ENCODE data around the gene CDC14B.

DNA sequence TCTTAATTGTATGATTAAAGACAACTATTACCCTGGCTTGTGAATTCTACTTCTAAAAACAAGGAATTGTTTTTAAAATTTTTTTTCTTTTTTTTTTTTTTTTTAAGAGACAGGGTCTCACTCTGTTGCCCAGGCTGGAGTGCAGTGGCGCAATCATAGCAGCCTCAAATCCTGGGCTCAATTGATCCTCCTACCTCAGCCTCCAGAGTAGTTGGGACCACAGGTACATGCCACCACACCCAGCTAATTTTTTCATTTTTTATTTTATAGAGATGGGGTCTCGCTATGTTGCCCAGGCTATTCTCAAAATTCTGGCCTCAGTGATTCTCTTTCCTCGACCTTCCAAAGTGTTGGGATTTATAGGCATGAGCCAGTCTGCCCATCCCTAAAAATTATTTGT, 107.4 kb downstream of the CDC14B start:
- TF ChIP-seq, protein P1, sequence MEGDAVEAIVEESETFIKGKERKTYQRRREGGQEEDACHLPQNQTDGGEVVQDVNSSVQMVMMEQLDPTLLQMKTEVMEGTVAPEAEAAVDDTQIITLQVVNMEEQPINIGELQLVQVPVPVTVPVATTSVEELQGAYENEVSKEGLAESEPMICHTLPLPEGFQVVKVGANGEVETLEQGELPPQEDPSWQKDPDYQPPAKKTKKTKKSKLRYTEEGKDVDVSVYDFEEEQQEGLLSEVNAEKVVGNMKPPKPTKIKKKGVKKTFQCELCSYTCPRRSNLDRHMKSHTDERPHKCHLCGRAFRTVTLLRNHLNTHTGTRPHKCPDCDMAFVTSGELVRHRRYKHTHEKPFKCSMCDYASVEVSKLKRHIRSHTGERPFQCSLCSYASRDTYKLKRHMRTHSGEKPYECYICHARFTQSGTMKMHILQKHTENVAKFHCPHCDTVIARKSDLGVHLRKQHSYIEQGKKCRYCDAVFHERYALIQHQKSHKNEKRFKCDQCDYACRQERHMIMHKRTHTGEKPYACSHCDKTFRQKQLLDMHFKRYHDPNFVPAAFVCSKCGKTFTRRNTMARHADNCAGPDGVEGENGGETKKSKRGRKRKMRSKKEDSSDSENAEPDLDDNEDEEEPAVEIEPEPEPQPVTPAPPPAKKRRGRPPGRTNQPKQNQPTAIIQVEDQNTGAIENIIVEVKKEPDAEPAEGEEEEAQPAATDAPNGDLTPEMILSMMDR (IDR thresholded peaks at IDR 0.05; ENCODE audit: low read length), result no peak
- no peak for TF ChIP-seq EZH2 (optimal IDR thresholded peaks at IDR 0.05; ENCODE audit: low read depth, low read length)

All from MM.1S (cell line).